GM19351 (cell line): ENCODE data around the gene TTPAL.
"Not testable (repeated sequence)": the region's sequence is repeated elsewhere in the genome, so short reads cannot be mapped to it uniquely, and the experiment has no call there.

Experiments used
- ATAC-seq: cut with Tn5 transposase; IDR thresholded peaks from one replicate; pipeline ENCODE4 v1.9.1; 2021; ENCODE audit warnings: mild to moderate bottlenecking, moderate library complexity; ENCODE audit not compliant: unreplicated experiment

TTPAL gene

DNA sequence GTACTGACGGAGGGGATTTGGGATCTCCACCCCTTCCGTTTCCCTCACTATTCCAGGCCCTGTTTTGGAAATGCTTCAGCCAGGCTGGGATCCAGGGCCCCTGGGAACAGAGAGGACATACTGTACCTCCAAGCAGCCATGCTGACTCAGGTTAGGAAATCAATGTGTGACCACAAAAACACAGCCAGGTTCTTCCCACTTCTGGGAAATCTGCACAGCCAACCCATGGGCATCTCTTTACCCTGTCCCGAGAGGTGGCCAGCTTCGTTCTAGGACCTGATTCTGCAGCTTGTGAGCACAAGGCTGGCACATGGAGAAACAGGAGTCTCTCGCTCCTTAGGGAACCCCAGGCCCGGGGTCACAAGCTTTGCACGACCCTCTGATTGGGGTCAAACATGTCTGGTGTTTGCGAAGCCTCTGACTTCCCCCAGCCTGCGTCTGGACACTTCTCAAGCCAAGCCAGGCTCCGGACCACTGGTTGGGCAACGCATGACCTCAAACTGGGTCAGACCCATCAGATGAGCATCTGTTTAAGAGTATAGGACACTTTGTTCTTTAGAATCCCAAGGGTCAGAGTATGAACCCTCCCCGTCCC is 8.3 kb upstream of the TTPAL start:
- ATAC-seq = no peak

DNA sequence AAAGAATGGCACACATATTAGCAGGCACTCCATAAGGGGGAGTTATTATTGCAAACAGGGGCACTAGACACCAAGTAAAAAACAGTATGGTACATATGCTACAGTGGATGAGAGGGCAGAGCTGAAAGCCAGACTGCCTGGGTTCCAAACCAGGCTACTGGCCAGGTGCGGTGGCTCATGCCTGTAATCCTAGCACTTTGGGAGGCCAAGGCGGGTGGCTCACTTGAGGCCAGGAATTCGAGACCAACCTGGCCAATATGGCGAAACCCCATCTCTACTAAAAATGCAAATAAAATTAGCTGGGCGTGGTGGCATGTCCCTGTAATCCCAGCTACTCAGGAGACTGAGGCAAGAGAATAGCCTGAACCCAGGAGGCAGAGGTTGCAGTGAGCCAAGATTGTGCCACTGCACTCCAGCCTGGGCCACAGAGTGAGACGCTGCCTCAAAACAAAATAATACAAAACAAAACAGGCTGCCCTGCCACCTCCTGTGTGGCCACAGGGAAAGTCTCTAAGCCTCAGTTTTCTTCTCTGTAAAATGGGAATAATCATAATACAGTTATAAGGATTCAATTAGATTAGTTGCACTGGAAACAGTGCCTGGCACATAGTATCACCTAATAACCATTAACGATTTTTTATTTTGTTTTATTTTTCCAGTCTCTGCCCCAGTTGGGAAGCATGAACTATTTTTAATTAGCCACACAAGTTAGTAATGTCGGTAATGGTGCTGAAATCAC is 7.5 kb upstream of the TTPAL start:
- no peak for ATAC-seq

GRCh38 chr20:44470327-44470726 is 5.3 kb upstream of the TTPAL start:
- ATAC-seq = no peak

GRCh38 chr20:44471481-44471882 is 4.2 kb upstream of the TTPAL start:
- ATAC-seq = no peak

DNA sequence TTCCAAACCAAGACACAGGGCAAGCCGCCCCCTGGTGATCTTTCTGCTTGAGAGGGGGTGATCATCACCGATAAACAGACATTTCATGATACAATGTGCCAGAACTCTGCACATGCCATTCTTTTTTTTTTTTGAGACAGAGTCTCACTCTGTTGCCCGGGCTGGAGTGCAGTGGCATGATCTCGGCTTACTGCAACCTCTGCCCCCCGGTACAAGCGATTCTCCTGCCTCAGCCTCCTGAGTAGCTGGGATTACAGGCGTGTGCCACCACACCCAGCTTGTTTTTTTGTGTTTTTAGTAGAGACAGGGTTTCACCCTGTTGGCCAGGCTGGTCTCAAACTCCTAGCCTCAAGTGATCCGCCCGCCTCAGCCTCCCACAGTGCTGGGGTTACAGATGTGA is 3.4 kb upstream of the TTPAL start:
- not testable (repeated sequence) for ATAC-seq

GRCh38 chr20:44475372-44475693 is 341 bp upstream of the TTPAL start:
- no peak for ATAC-seq

DNA sequence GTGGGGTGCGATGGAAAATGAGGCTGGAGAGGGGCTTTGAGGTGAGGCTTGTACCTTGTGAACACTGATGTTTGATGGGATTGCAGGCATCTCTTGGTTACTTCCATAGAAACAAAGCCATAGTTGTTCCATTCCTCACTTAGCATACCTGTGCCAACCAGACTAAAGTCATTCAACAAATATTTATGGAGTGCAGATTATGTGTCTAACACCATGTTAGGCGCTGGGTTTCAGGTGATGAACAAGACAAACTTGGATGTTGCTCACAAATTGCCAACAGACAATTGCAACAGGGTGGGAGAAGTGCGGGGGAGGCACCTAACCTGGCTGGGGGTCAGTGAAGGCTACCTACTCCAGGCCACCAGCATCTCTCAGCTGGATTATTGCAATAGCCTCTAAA is 1.5 kb downstream of the TTPAL start:
- ATAC-seq = no peak

DNA sequence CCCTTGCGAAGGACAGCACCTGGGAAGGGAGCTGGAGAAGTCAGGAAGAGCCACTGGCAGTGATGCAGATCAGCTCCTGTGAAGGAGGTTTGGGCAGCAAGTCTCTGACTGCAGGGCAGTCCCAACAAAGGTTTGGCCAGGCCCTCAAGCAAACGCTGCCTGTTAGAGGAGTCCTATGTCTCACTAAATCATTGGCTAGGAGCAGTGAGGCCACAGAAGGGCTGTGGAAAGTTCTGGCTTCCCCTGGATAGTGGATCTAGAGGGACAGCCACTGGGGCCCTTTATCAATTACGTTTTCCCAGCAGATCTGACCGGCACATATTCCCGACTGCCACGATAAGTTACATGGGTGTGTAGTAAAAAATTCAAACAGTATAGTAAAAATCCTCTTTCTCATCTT is 2.5 kb downstream of the TTPAL start:
- no peak for ATAC-seq

DNA sequence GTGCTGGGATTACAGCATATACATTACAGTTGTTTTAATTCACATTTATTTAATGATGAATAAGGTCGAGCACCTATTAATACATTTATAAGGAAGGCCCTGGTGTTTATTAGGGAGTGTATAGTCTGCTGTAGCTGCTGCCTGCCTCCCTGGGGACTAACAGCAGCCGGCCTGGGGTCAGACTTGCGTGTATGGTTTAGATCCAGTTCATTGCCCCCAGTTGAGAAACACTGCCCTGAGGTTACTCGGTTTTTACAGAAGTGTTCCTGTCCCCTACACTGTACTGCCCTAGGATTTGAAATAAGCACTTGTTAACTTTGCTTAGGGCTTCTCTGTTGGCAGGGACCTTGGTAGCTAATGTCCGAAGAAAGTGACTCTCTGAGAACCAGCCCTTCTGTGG is 4.0 kb downstream of the TTPAL start:
- ATAC-seq = no peak

- ATAC-seq = no peak
Observed at GRCh38 chr20:44480097-44480496, 4.4 kb downstream of the TTPAL start.

DNA sequence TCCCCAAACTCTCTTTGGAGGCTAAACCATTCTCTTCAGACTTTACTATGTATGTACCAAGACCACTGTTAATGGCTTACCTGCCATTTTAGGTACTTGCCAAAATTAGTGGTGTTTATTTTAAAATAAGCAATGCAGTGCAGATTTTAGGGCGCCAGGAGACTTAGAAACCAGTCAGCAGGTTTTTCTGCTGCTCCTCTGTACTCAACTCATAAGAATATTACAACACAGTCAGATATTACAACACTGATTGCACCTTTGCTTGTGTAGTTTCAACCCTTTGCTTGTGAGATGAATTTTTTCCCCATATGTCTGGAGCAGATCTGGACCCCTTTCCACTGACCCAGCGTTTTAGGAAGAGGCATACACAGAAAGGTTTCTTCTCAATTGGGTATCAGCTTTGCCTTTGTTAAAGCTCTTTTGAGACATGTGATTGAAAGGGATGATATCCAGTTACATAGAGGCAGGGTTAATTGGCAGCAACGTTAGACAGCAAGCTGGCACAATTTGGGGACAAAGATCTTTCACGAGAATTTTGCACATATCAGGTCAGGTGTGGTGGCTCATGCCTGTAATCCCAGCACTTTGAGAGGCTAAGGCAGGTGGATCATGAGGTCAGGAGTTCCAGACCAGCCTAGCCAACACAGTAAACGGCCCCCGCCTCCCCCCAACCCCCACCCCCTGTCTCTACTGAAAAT is 6.2 kb downstream of the TTPAL start:
- ATAC-seq = no peak

GRCh38 chr20:44483112-44483511 is 7.4 kb downstream of the TTPAL start:
- no peak for ATAC-seq

GRCh38 chr20:44485078-44485829 is 9.6 kb downstream of the TTPAL start:
- ATAC-seq = no peak

DNA sequence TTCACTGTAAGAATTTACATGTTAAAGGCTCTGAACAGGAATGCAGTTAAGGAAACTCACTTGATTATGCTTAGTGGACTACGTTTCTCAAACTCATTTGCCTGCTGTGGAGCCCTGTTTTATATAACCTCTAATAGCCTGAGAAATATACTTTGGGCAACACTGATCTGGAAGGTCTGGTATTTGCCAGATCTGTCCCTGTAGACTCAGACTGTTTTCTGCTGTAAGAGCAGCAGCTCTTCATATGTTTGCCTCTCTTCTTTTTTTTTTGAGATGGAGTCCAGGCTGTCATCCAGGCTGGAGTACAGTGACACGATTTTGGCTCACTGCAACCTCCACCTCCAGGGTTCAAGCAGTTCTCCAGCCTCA is 10.1 kb downstream of the TTPAL start:
- ATAC-seq = no peak

DNA sequence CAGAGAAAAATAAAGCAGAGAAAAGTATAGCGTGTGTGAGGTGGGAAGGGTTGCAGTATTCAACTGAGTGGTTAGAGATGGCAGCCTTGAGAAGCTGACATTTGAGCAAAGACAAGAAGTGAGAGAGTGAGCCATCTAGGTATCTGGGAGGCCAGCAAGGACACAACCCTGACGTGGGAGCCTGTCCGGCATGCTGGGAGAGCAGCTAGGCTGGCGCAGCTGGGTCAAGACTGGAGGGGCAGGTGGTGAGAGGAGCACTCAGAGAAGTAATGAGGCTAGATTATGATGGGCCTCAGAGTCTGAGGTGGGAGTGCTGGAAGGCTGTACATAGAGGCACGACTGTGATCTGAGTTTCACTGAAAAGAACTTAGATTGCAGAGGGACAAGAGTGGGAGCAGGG is 12.9 kb downstream of the TTPAL start:
- ATAC-seq = no peak

DNA sequence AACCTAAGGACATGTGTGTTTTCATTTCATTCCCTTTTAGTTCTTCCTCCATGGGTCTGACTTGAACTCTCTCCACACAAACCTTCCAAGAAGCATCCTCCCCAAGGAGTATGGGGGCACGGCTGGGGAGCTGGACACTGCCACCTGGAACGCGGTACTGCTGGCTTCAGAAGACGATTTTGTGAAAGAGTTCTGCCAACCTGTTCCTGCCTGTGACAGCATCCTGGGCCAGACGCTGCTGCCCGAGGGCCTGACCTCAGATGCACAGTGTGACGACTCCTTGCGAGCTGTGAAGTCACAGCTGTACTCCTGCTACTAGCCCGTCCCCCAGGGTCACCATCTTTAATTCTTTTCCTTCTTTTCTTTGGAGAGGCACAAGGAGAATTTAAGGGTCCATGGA is 13.5 kb downstream of the TTPAL start:
- no peak for ATAC-seq

DNA sequence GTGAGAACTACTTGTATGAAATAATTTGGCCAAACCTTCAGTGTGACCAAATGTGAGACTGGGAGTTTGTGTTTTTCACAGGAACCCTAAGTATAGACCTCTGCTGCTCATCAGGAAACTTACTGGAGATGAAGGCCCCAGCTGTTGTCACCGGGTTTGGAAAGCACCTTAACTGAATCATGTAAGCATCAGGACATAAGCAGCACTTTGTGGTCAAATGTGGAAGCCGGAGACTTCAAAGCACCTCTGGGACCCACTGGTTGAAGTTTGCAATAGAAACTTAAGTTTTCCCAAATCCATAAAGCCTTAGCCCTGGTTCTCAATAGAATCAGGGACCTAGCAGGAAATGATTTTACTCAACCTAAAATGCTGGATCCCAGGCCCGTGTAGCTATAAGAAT is 14.3 kb downstream of the TTPAL start:
- no peak for ATAC-seq

DNA sequence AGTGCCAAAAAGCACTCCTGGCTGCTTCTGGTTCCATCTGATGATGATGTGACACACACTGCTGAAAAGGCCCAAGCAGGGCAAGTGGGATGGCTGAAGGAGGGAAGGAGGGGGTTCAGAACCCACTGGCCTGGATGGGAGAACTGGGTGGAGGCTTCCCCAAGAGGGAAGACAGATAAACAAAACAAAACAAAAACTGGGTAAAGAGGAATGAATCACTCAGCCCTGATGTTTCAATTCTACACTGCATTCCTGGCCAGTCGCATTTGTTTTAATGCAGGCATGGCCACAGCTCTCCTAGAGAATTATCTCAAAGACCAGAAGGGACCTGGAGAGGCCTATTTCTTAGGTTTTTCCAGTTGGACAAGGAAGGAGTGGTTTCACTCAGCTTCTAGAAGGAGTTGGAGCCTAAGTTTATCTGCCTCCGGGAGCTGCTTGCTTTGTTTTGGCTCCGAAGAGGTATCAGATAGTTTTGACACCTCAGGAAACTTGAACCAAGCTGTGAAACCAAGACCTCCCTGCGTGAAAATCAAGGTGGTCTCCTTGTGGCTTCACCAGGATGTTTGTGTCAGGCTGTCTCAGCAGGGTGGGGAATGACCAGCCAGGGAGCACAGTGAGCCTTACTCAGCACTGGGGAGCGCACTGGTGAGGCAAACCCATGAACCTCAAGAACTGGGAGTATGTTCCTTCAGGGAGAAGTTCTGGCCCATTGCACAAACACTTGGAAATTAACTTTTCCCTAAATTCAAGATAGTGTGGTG is 16.1 kb downstream of the TTPAL start:
- no peak for ATAC-seq

DNA sequence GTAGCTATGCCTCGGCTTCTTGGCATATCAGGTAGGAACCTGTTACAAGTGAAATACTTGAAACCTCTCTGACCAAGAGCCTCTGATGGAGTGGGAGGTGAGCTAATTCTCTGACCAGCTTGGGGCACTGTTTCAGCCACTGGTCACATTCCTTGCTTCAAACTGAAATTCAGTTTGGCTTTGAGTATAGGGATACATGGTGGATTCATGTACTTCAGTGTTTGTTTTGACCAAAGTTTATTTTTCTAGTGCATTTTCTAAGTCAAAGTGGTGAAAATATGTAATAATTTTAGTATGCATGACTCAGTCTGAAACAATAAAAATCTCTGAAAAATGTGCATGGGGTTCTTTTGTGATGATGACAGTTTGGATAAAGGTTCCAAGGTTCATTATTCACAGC is 18.6 kb downstream of the TTPAL start:
- no peak for ATAC-seq

GRCh38 chr20:44494681-44495080 is 19.0 kb downstream of the TTPAL start:
- no peak for ATAC-seq

DNA sequence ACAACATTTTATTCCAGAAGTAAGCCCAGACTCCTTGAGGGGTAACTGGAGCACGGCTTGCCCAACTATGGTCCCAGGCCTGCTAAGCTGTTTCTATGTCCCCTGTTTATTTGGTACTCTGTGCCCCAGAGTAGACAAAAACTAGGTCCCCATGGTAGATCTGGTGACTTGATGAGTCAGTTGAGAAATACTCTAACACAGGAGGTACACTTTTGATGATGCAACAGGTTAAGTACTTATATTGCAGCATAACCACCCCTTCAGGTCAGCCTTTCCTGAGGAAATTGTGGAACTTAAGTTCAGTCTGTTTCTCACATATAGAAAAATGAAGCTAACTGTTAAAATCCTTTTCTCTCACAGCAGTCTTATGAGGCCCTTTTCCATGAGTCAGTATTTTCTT is 19.6 kb downstream of the TTPAL start:
- no peak for ATAC-seq
